SK-N-SH (cell line): ENCODE data around the gene ESYT3.

Experiments used
- POLR2AphosphoS5 ChIP-seq: IDR thresholded peaks from 2 replicates; pipeline ENCODE4 v1.6.1; 2012; ENCODE audit warnings: low read depth, low read length
- TAF1 ChIP-seq: IDR thresholded peaks from 2 replicates; pipeline ENCODE4 v1.6.1; 2012; ENCODE audit warnings: low read depth, mild to moderate bottlenecking, low read length, moderate library complexity, borderline replicate concordance
- TF ChIP-seq, protein P1 (sequence below): fragments of 200-600 bp; sonication (generic); IDR thresholded peaks from 2 replicates; pipeline ENCODE4 v1.6.1; 2017; ENCODE audit warnings: antibody characterized with exemption, mild to moderate bottlenecking, moderate library complexity

DNA sequence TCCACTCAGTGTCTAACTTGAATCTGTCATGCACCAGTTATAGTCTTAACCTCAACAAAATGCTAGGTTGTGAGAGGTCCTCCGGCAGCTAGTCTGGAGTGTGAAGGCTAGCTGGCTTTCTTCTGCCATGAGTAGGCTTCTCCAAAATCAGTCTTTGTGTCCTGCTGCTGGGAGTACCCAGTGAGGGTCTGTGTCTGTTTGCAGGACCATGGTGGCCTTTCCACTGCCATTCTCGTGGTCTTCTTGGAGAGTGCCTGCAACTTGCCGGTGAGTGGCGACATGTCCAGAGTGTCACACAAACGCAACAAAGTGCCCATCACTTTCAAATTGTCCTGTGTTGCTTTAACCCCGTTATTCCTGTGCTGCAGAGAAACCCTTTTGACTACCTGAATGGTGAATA, 34.0 kb downstream of the ESYT3 start:
- TF ChIP-seq, protein P1, sequence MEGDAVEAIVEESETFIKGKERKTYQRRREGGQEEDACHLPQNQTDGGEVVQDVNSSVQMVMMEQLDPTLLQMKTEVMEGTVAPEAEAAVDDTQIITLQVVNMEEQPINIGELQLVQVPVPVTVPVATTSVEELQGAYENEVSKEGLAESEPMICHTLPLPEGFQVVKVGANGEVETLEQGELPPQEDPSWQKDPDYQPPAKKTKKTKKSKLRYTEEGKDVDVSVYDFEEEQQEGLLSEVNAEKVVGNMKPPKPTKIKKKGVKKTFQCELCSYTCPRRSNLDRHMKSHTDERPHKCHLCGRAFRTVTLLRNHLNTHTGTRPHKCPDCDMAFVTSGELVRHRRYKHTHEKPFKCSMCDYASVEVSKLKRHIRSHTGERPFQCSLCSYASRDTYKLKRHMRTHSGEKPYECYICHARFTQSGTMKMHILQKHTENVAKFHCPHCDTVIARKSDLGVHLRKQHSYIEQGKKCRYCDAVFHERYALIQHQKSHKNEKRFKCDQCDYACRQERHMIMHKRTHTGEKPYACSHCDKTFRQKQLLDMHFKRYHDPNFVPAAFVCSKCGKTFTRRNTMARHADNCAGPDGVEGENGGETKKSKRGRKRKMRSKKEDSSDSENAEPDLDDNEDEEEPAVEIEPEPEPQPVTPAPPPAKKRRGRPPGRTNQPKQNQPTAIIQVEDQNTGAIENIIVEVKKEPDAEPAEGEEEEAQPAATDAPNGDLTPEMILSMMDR: no peak
- TF ChIP-seq TAF1: no peak
- TF ChIP-seq POLR2AphosphoS5: no peak
